HL-60/S4 treated with retinoic acid at 250 ng/mL for 4 days and 3 days (cell line): Measurements from ENCODE around the gene RFX5.
"Not testable (repeated sequence)": the region's sequence is repeated elsewhere in the genome, so short reads cannot be mapped to it uniquely, and the experiment has no call there.

Source experiments
- in situ Hi-C: fragments of 300-500 bp; cut with MboI; formaldehyde crosslinking; loops from 2 replicates; pipeline ENCODE4 v1.7.0; 2022; ENCODE audit warnings: low sequenced_read_pairs

The RFX5 gene

GRCh38 chr1:151362308-151363155, 15.5 kb upstream of the RFX5 start:
- in situ Hi-C loops = no loop called here

DNA sequence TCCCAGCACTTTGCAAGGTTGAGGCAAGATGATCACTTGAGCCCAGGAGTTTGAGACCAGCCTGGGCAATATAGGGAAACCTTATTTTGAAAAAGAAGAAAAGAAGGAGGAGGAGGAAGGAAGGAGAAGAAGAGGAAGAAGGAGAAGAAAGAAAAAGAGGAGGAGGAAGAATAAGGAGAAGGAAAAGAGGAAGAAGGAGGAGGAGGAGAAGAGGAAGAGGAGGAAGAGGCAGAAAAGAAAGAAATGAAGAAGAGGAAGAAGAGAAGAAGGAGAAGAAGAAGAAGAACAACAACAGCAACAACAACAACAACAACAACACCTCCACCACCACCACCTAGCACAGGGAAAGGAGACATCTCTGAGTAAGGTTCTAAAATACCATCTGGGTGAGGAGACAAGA, 14.8 kb upstream of the RFX5 start:
- in situ Hi-C loops = no loop called here

DNA sequence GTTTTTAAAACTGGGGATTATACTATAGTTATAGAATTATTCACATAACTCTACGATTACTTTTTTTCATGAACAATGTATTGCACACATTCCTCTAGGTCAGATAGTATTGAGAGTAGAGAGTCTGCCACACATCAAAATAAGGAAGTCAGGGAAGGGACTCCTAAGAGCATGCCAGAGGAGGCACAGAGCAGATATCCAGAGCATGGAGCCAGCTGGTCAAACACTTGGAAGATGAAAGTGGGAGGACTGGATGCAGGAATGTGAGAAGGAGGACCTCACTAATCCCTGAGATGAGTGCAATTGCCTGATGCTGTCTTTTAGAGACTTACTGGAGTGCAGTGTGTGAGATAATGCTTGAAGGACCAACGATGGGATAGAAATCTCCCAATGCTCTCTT, 9.6 kb upstream of the RFX5 start:
- in situ Hi-C loops = no loop called here

- in situ Hi-C loops = no loop called here
These were observed 5.1 kb upstream of the RFX5 start for GRCh38 chr1:151352021-151352718.

DNA sequence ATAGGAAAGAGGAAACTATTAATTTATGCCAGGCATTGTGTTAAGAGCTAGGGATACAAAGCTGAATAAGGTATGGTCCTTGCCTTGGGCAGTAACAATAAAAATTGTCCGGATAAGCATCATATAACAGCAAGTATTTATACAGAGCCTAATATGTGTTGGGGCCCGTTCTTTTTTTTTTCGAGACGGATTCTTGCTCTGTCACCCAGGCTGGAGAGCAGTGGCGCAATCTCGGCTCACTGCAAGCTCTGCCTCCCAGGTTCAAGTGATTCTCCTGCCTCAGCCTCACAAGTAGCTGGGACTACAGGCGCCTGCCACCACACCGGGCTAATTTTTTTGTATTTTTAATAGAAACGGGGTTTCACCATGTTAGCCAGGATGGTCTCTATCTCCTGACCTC, 3.3 kb upstream of the RFX5 start:
- in situ Hi-C loops = not testable (repeated sequence)

DNA sequence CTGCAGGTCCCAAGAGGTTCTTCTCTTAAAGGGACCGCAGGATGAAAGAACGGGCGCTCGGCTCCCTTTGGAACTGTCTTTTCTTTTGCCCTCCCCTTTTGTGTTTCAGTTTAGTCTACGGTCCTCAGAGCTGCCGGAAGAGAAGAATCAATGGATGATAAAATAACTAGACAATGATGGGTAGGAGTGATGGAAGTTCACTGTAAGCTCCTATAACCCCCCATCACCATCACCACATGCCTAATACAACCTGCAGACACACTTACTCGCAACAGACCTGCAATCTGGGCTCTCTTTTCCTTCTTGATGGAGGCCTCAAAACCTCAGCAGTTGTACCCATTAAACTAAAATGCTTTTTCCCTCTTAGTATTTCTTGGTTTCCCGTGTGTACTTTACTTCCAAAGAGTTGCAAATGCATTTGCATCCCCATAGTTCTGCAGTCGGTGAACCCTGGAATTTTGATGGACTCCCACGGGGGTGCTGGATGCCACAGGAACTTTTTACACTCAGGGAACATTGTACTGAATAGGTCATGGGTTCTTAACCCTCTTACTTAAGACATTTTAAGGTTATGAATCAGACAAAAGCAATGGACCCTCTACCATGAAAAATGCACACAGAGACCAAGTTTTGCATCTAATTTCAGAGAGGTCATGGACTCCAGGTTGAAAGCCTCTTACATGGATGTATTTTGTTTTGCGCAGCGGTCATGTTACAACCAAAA, 633 bp upstream of the RFX5 start:
- in situ Hi-C loops = no loop called here

DNA sequence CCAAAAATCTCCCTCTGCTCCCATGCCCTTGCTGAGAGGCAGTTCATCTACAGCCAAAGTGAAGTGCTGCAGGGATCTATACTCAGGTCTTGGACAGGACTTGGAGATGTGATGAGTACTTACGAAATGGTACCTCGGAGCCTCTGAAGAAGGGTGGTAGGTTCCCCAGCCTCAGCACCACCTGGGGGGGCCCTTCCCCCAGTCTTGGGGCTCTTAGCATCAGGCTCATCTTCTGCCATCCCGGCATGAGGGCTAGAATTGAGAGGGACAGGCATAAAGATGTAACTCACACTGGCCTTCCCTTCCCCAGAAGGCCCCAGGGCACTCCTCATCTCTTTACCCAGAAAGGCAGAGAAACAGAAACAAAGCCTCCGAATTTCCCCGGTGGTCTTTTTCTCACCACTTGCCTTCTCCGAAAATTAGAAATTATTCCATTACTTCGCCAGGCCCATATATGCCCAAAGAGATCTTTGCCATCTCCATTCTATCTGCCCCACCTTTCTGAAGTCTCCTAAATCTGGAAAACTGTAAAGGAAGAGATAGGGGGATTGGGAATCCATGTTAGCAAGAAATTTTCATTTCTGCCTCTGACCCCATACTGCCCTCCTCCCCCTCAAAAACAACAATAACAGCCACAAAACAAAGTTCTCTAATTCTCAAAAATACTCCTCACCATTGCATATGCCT, 827 bp downstream of the RFX5 start:
- in situ Hi-C loops = no loop called here

GRCh38 chr1:151344291-151344690, 2.8 kb downstream of the RFX5 start:
- in situ Hi-C loops = no loop called here

GRCh38 chr1:151343587-151343986, 3.5 kb downstream of the RFX5 start:
- in situ Hi-C loops = no loop called here

DNA sequence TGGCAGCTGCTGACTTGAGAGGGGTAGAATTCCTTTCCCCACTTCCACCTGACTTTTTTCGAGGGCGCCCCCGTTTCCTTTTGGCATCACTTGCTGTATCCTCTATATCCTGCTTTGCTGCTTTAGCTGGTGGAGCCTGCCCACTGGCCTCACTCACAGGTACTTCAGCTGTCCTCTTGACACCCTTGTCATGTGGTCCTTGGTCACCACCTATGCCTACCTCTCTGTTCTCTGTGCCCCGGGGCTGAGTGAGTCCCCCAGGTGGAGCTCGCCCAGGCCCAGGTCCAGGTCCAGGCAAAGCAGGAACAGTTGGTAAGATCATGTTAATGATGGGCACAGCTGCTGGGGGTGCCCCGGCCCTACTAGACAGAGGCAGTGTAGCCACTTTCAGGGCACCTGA, 4.5 kb downstream of the RFX5 start:
- in situ Hi-C loops = no loop called here

GRCh38 chr1:151342021-151342420, 5.0 kb downstream of the RFX5 start:
- in situ Hi-C loops = no loop called here

- in situ Hi-C loops = no loop called here
These were observed 5.9 kb downstream of the RFX5 start for GRCh38 chr1:151340870-151341754.

DNA sequence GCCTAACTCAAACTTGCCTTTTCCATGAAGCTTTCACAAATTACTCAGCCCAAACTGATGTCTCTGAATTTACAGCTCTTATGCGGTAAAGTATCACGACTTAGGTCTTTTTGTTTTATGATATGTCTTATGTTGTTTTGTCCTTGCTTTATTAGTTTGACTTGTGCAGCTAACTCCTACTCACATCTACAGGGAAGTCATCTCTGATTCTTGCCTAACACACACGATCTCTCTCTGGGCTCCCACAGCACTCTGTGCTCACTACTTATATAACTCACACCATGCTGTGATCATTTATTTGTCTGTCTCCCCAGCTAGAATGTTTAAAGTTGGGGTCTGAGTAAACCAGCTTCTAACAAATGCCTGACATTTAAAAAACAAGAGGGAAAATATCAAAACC, 10.5 kb downstream of the RFX5 start:
- in situ Hi-C loops = no loop called here

- in situ Hi-C loops = no loop called here
These were observed 12.2 kb downstream of the RFX5 start for GRCh38 chr1:151334822-151335221.

DNA sequence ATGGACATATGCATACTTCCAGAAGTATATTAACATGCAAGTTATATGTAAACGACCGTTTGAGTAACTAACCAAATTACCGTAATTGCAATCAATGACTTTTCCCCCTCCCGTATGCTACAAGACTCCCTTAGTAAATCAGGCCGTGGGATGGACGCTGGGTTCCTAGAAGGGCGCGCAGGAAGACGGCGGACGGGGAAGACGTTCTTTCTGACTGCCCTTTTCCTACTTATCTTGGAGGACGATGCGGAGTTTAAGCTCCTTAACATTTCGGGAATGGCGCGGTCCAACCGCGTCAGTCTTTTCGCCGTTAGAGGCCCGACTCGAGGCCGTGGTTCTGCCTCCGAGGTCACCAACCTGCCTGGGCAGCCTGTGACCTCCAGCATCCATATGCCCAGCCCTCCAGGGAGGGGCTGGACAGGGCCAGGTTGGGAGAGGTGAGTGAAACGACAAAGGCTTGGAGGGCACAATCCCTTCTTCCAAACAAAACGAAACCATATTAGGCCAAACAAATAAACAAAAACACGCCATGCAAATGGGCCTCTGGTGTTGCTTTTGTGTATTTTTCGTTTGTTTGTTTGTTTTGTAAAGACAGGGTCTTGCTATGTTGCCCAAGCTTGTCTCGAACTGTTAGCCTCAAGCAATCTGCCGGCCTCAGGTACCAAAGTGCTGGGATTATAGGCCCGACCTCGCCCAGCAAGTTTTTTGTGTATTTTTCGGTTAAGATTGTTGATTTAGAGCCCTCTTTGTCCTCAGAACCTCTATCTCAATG, 19.0 kb downstream of the RFX5 start:
- in situ Hi-C loops = no loop called here

DNA sequence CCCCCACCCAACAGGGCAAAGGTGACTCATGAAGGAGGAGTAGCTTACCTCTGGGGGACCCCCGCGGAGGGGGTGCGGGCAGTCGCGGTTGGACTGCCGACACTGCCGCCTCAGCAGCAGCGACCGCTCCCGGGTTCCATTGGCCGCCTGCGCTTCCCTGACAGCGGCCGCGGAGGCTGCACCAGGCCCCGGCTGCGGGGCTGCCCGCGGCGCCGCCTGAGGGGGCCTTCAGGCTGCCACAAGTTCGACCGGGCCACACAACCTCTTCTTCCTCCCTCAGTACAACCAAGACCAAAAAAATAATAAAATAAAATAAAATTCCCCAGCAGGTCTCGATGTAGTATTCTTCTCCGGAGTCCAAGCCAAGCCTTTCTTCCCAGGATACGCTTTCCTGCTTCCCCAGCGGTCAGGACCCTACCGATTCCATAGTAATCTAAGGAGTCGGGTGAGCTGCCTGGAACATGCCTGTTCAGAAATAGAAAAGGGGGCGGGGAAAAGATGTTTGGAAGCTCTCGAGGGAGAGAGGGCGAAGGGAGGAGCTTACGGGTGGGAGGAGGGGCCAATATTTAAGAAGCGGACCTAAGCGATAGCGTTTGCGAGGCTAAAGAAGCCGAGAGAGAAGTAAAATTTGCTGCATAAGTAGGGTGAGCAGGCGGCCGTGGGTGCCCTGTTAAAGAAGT, 19.7 kb downstream of the RFX5 start, which contains the start of gene PI4KB:
PI4KB (minus strand) TSS at position 194 of the 680 bp plus-strand sequence. CDS start 10,935 bp downstream, outside the sequence.
- in situ Hi-C loops = no loop called here

GRCh38 chr1:151326619-151327222, 20.3 kb downstream of the RFX5 start:
- in situ Hi-C loops = no loop called here
